GM18868 (cell line): Measurements from ENCODE around the gene CCDC40.

Experiments used
- ATAC-seq: cut with Tn5 transposase; IDR thresholded peaks from one replicate; pipeline ENCODE4 v1.9.1; 2021; ENCODE audit warnings: mild to moderate bottlenecking, moderate library complexity; ENCODE audit not compliant: unreplicated experiment

The CCDC40 gene

GRCh38 chr17:80018917-80019651 is 17.4 kb upstream of the CCDC40 start:
- no peak for ATAC-seq

- no peak for ATAC-seq
Measured at GRCh38 chr17:80021600-80021999, 14.8 kb upstream of the CCDC40 start.

- no peak for ATAC-seq
Measured at GRCh38 chr17:80023481-80024205, 12.8 kb upstream of the CCDC40 start.

GRCh38 chr17:80024206-80024972 is 12.1 kb upstream of the CCDC40 start:
- no peak for ATAC-seq

GRCh38 chr17:80025140-80025539 is 11.3 kb upstream of the CCDC40 start:
- ATAC-seq, result no peak

- ATAC-seq, result no peak
Measured at GRCh38 chr17:80025796-80026195, 10.6 kb upstream of the CCDC40 start.

- no peak for ATAC-seq
Measured at GRCh38 chr17:80026359-80027042, 9.9 kb upstream of the CCDC40 start.

GRCh38 chr17:80027043-80027435 is 9.4 kb upstream of the CCDC40 start:
- ATAC-seq, result no peak

GRCh38 chr17:80028030-80028429 is 8.4 kb upstream of the CCDC40 start:
- no peak for ATAC-seq

GRCh38 chr17:80029258-80029974 is 7.0 kb upstream of the CCDC40 start:
- ATAC-seq, result no peak

GRCh38 chr17:80030730-80031410 is 5.6 kb upstream of the CCDC40 start:
- no peak for ATAC-seq

GRCh38 chr17:80031691-80032430 is 4.6 kb upstream of the CCDC40 start:
- ATAC-seq, result no peak

- ATAC-seq, result no peak
Measured at GRCh38 chr17:80032614-80033171, 3.7 kb upstream of the CCDC40 start.

- ATAC-seq, result no peak
Measured at GRCh38 chr17:80033840-80034239, 2.6 kb upstream of the CCDC40 start.

GRCh38 chr17:80034791-80035686 is 1.4 kb upstream of the CCDC40 start:
- ATAC-seq, result no peak

GRCh38 chr17:80035687-80035936 is 830 bp upstream of the CCDC40 start, which contains the start of gene TBC1D16:
TSS of gene TBC1D16 (minus strand) at chr17:80035872. CDS start at chr17:80013547, 22,325 bp downstream.
- no peak for ATAC-seq

- ATAC-seq, result no peak
Measured at GRCh38 chr17:80036715-80037477, 454 bp downstream of the CCDC40 start.
